GM12891 (cell line): ENCODE measurements around the gene GRIK4.

ENCODE experiments used
- PAX5 ChIP-seq: IDR thresholded peaks from 2 replicates; pipeline ENCODE4 v1.6.1; 2011; ENCODE audit warnings: low read length, moderate library complexity, mild to moderate bottlenecking; ENCODE audit not compliant: insufficient read depth, severe bottlenecking
- POLR2A ChIP-seq: IDR thresholded peaks from 2 replicates; pipeline ENCODE4 v1.6.1; 2011; ENCODE audit warnings: low read depth, low read length, control low read depth
- POLR2AphosphoS5 ChIP-seq: IDR thresholded peaks from 2 replicates; pipeline ENCODE4 v1.6.1; 2011; ENCODE audit warnings: low read depth, low read length, control low read depth
- POU2F2 ChIP-seq: IDR thresholded peaks from 2 replicates; pipeline ENCODE4 v1.6.1; 2011; ENCODE audit warnings: low read depth, mild to moderate bottlenecking, control low read depth, low read length, moderate library complexity
- SPI1 ChIP-seq: IDR thresholded peaks from 2 replicates; pipeline ENCODE4 v1.6.1; 2011; ENCODE audit warnings: low read depth, low read length, control low read depth
- TAF1 ChIP-seq: IDR thresholded peaks from 2 replicates; pipeline ENCODE4 v1.6.1; 2011; ENCODE audit warnings: low read depth, low read length, control low read depth

DNA sequence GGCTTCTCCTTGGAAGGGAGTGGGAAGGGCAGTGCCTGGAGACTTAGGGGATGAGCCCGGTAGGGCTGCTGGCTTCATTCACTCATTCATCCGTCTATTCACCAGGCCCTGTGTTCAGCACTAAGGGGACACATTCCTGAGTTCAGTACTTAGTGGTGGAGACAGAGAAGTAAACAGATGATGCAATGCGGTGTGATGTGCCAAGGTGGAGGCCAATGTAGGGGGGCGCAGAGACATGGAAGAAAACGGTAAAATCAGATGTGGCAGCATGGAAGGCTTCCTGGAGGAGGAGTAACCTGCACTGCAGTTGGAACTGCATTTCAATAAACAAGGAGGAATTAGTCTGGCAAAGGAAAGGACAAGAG lies 21.3 kb downstream of the GRIK4 start:
- TF ChIP-seq POLR2A (no peak), POLR2AphosphoS5 (no peak), TAF1 (no peak), SPI1 (no peak), PAX5 (no peak), POU2F2 (no peak)
